A172 (cell line): ENCODE results near the gene SIK3. TPM values are rescaled to one million over a fixed set of nuclear protein-coding genes. Genes with fewer than 3 reads are reported as not detected.

ENCODE experiments used
- DNase-seq: peaks from one replicate; pipeline ENCODE4 v3.0.0-alpha.2; 2015; ENCODE audit warnings: low spot score
- total RNA-seq: library from RNA; depleted of rRNA; stranded (reverse); fragments of >200 nt; shearing (Covaris generic); gene quantifications from 2 replicates; pipeline ENCODE4 v1.2.3, GENCODE V29; 2014

SIK3 gene
- total RNA-seq, 1 experiment from 2014 or later, result 6.9 TPM

DNA sequence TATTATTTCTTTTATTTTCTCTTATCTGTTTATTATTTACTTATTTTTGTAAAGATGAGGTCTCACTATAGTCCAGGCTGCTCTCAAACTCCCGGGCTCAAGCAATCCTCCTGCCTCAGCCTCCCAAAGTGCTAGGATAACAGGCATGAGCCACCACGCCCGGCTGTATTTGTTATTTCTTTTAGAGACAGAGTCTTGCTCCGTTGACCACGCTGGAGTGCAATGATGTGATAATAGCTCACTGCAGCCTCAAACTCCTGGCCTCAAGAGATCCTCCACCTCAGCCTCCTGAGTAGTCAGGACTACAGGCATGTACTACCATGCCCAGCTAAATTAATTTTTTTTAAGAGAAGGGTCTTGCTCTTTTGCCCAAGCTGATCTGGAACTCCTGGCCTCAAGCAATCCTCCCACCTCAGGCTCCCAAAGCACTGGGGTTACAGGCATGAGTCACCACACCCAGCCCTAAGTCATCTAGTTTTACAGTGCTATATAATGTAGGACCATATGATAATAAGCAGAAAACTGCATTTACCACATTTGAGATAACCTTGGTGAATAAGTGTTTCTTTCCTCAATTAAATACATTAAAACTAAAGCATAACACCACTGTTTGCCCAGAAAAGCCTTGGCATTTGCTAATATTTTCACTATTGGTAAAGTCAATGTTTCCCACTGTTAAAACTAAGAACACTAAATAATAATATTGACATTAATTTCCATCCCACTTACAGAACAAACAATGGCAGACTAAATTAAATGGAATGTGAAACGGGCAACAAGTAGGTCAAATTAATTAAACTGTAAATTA lies 127.5 kb downstream of the SIK3 start:
- DNase-seq, result peak; percentile 6

- DNase-seq, result no peak
Measured at GRCh38 chr11:116969694-116970093, 128.5 kb downstream of the SIK3 start.

GRCh38 chr11:116964269-116964668 lies 134.0 kb downstream of the SIK3 start:
- no peak for DNase-seq

DNA sequence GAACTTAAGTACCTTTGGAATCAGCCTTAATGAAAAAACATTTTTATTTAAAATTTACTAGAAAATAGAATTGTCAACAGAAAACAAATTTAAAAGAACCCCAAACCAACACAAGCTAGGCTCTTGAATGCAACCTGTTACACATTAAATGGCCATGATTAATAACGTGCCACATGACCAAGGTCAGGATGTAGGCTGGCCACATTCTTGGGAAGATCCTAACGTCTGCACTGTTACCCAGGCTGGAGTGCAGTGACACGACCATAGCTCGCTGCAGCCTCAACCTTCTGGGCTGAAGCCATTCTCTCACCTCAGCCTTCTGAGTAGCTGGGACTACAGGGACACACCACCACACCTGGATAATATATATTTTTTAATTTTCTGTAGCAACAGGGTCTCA lies 134.4 kb downstream of the SIK3 start:
- no peak for DNase-seq

- no peak for DNase-seq
Measured at GRCh38 chr11:116962108-116962507, 136.1 kb downstream of the SIK3 start.

DNA sequence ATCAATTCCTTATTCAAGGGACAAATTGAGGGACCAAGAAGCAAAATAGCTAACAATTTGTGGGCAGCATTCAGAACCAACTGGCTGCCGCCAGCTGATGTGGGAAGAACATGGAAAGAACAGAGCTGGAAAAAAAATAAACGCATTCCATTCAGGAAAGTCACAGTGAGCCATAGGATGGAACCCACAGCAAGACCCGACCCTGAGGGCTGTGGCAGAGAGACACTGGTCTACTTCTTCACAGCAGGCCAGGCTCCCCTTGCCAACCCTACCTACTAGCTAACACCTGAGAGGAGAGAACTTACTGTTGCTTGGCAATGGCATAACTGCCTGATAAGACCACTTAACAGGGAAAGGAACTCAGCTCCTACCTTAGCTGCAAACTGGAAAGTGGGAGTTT lies 137.3 kb downstream of the SIK3 start:
- peak; percentile 40 for DNase-seq

- DNase-seq, result peak; percentile 1
Measured at GRCh38 chr11:116958246-116958645, 140.0 kb downstream of the SIK3 start.

GRCh38 chr11:116955949-116956348 lies 142.3 kb downstream of the SIK3 start:
- no peak for DNase-seq

DNA sequence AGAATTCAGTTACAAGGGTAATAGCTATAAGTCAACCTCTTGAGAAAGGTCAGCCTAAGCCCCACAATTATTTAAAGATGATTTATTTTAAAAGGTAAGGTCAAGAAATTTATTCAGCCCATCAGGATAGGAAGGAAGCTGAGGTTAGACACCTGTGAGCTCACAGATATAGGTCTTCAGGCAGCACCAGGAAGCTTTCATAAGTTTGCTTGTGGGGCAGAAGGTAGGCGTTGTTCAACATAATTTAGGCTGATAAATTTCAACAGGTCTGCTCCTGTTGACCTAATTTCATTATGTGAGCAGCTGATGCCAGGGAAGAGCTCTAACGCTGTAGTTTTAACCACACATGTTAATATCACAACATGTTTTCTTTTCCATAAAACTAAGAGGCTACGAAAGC lies 142.7 kb downstream of the SIK3 start:
- DNase-seq, result no peak

DNA sequence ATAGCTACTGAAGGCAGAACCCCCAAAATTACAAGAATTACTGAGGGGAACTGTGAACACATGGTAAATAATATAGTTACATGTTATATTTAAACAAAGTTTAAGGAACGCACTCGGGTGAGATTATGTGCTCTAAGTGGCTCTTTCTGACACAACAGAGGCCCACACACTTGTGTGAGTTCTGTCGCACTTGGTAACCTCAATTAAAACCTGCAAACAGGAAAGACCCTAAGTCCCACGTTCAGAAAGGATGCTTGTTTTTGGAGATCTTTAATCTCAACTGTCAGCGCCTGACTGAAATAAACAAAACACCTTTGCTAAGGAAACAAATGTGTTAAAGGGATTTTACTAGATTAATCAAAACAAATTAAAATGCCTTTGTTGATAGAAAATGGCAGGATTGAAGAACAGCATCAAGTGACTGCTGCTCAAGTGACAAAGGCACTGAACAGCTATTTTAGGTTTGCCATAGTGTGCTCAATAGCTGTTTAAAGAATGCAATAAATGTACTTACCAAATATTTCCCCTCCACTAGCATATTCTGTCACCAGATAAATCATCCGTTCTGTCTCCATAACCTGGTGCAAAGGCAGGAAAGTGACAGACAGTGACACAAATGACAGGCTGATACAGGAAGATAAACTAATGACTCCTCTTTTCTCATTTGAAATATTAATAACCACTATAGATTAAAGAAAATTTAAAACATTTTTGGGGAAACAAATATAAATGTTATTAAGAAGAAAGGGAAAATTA lies 144.5 kb downstream of the SIK3 start:
- DNase-seq, result no peak

- no peak for DNase-seq
Measured at GRCh38 chr11:116951762-116952161, 146.5 kb downstream of the SIK3 start.

- DNase-seq, result no peak
Measured at GRCh38 chr11:116950210-116950609, 148.0 kb downstream of the SIK3 start.

GRCh38 chr11:116948391-116948790 lies 149.8 kb downstream of the SIK3 start:
- DNase-seq, result peak; percentile 27

GRCh38 chr11:116946414-116946813 lies 151.8 kb downstream of the SIK3 start:
- DNase-seq, result no peak

DNA sequence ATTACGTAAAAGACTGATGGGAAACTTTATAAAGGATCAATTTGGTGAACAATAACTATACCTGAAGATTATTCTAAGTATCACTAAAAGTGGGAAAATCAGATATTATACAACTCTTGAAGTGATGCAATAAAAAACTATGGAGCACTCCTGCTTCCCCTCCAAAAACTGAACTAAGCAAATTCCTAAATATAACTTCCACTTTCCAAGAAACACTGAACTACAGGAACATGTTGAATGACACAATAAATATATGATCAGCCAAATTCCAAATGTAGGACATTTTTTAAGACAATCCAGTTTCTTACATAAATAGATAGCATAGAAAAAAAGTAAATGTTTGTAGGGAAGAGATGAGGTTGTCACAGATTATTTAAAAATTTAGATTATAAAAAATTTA lies 158.7 kb downstream of the SIK3 start:
- DNase-seq, result no peak

DNA sequence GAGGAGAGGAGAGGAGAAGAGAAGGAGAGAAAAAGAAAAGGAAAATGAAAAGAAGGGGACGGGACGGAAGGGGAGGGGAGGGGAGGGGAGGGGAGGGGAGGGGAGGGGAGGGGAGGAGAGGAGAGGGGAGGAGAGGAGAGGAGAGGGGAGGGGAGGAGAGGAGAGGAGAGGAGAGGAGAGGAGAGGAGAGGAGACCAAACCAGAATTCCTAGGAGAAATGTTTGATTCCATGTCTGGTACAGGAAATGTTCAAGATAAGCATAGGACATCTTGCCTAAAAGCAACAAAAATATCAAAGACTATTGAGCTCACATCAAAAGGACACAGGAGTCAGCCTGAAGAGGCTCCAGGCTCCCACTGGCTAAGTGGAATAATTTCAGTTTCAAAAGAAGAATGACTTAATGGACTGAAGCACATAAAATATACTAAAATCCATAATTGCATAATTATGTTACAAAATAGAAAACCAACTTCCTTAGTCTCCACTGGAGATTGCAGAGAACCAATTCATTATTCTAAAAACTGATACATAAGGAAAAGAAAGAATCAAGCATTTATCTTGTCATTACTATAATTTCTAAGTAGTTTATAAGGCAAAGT lies 159.7 kb downstream of the SIK3 start:
- no peak for DNase-seq

DNA sequence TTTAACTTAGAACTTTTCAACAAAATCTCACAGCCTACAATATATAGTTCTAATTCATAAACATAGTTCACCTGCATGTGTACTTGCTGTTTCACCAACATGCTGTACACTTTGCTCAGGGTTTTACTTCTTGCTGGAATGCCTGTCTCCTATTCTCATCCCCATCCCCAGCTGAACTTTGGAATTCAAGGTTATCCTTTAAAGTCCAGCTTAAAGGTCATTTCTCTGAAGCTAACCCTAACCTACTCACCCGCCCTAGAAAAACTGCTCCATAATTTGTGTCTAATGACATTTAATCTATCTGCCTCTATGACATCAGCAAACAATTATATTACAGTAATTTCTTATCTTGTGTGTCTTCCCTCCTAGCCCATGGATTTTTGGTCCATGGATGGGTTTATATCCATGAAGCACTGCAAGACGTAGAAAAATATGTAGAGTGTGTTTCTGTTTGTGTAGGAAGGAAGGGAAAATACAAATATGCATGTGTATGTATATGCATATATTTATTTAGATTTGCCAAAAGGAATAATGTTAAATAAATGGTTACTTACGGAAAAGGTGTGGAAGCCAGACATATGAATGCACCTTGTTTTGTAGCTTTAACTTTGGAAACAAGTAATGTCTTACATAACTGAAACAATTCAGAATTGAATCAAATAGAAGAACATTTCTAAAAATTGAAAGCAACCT lies 161.3 kb downstream of the SIK3 start:
- DNase-seq, result no peak

DNA sequence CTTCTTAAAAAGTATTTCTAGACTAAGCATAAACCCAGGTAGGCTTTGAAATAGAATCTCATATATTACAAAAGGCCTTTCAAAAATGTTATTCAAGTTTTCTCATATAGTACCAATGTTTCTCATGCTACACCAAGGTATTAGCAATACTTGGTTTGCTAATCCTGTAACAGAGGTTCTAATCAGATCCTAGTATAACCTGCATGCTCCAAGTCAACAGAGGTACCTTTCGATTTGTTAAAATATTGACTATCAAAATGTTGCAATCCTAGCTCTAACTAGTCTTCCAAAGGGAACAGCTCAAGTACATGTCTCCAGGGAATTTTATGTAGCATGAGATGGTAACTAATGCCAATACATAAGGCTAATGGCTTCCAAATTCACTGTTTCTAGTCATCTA lies 162.7 kb downstream of the SIK3 start:
- DNase-seq, result no peak

DNA sequence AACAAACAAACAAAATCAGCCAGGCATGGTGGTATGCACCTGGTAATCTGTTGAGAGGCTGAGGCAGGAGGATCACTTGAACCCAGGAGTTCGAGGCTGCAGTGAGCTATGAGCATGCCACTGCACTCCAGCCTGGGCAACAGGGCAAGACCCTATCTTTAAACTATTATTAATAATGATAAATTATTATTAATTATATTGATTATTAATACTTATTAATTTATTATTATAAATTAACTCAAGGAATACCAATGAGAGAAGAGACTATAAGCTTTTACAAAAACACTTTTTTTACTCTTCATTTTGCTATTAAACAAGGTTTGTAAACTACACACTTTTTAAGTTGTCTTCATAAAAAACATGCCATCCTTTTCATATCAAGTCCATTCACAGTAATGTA lies 163.1 kb downstream of the SIK3 start:
- DNase-seq, result no peak

DNA sequence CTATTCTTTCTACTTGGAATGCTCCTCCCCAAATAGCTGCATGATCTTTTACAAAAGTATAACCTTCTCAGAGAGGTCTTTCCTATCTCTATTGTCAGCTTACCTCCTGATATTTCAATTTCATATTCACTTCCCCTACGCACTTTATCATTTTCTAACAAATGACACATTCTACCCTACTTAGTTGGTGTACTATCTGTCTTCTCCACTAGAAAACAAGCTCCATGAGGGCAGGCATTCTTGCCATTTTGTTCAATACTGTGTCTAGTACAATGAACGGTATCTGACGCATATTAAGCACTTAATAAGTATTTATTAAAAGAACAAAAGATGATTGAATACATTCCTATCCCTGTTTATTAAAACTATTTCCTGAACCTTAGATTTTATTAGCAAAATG lies 164.3 kb downstream of the SIK3 start:
- DNase-seq, result no peak

GRCh38 chr11:116932181-116932580 lies 166.0 kb downstream of the SIK3 start:
- DNase-seq, result no peak
